Activated T-cell treated with anti-CD3 and anti-CD28 coated beads, Interleukin-2, amount 50 U/mL, for 72 hours (primary cell): ENCODE measurements around the gene CDK15. TPM values are rescaled to one million over a fixed set of nuclear protein-coding genes. Genes with fewer than 3 reads are reported as not detected.

Source experiments
- ATAC-seq, 2 donors: fragments of 150-1000 bp; cut with Tn5 transposase; replicated peaks in 1 of 2; 2 replicates each; pipeline ENCODE4 v1.10.0; 2021; ENCODE audit warnings: moderate library complexity in 2 of 2, mild to moderate bottlenecking in 1 of 2
- DNase-seq, 2 donors: peaks; one replicate each; pipeline ENCODE4 v3.0.0; 2021 to 2022; ENCODE audit warnings: mixed read lengths in 1 of 2
- H3K27ac Mint-ChIP-seq: one replicate; pipeline ENCODE4 v1.8.0; 2022; ENCODE audit warnings: mild to moderate bottlenecking, moderate library complexity, mixed read lengths
- H3K27me3 Mint-ChIP-seq: one replicate; pipeline ENCODE4 v1.8.0; 2022; ENCODE audit warnings: low read depth, mixed read lengths
- H3K36me3 Mint-ChIP-seq, 2 donors: one replicate each; pipeline ENCODE4 v1.8.0; 2022; ENCODE audit warnings: mixed read lengths in 2 of 2, mild to moderate bottlenecking in 1 of 2; ENCODE audit not compliant: insufficient read depth in 2 of 2
- H3K4me1 Mint-ChIP-seq: one replicate; pipeline ENCODE4 v1.8.0; 2022; ENCODE audit warnings: low read depth, mixed read lengths
- H3K4me3 Mint-ChIP-seq, 2 donors: one replicate each; pipeline ENCODE4 v1.8.0; 2022; ENCODE audit warnings: mild to moderate bottlenecking in 2 of 2, mixed read lengths in 2 of 2, moderate library complexity in 2 of 2
- H3K9me3 Mint-ChIP-seq, 2 donors: one replicate each; pipeline ENCODE4 v1.8.0; 2022; ENCODE audit warnings: mixed read lengths in 2 of 2
- total RNA-seq, 2 donors: library from RNA; stranded (reverse); gene quantifications; one replicate each; pipeline ENCODE4 v1.2.3, GENCODE V29; 2022

CDK15 gene
- total RNA-seq, 2 donors from 2014 or later, result not detected

DNA sequence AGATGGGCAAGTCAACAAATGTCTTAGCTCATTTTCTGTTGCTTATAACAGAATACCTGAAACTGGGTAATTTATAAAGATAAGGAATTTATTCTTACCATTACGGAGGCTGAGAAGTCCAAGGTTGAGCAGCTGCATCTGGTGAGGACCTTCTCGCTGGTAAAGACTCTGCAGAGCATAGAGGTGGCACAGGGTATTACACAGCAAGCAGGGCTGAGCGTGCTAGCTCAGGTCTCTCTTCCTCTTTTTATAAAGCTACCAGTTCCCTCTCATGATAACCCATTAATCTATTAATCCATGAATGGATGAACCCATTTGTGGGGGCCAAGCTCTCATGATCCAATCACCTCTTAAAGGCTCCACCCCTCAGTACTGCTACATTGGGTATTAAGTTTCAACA lies 109.1 kb downstream of the CDK15 start:
- H3K27ac Mint-ChIP-seq, result no peak overlapping the region
- H3K9me3 Mint-ChIP-seq, result no peaks in the 10 kb centered on the region
- H3K27me3 Mint-ChIP-seq, result no peaks in the 10 kb centered on the region
- no peaks in the 10 kb centered on the region for H3K36me3 Mint-ChIP-seq
- H3K4me1 Mint-ChIP-seq, result no peaks in the 10 kb centered on the region
- DNase-seq, result no peak
- ATAC-seq, result no peak
- no peak overlapping the region for H3K4me3 Mint-ChIP-seq

DNA sequence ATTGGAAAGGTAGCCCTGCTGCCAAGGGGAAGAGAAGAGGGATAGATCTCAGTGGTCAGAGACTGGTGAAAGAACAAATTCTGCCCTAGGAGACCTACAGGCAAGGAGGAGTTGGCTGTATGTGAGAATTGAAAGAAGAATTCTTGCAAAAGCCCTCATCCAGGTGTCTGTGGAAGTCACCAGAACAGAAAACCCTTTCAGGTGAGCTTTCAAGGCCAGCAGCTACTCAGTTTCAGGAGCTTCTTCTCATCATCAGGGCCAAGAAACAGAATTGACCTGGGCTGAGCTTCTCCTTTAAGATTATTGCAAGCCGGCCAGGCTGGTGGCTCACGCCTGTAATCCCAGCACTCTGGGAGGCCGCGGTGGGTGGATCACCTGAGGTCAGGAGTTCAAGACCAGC lies 110.2 kb downstream of the CDK15 start:
- DNase-seq (no peak), ATAC-seq (no peak)
- no peaks in the 10 kb centered on the region for H3K4me1 Mint-ChIP-seq
- H3K27ac Mint-ChIP-seq, result no peak overlapping the region
- no peaks in the 10 kb centered on the region for H3K27me3 Mint-ChIP-seq
- no peaks in the 10 kb centered on the region for H3K36me3 Mint-ChIP-seq
- no peaks in the 10 kb centered on the region for H3K9me3 Mint-ChIP-seq
- H3K4me3 Mint-ChIP-seq, result no peak overlapping the region

DNA sequence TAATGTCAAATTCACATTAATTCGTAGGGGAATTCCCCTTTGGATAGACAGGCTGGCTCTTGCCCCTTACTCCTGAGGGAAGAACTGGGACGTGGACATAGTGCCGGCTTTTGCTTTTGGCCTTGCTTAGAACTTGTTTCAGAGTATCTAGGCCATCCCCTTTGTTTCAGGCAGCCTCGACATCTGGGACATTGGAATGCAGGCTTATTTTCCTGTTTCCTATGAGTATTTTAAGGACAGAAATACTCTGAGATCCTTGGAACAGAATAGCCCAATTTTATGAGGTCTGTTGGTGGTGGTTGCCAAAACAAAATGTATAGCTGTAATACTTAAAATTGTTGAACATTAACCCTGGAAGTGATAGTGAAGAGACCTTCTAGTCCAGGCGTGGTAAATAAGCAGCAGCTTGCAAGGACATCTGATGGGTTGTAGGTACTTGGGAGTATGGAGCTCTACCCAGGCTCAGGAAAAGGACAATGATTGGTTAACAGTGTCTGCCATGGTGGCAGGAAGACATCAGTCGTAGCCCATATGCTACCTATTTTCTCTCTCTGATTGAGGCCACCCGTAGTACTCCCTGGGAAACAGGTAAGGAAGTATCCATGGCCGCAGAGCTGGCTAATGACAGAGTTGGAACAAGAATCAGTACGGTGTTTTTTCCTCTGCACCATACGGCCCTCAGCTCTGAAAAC lies 112.4 kb downstream of the CDK15 start:
- Mint-ChIP-seq H3K9me3 (peaks cover 0 to 3% of the 10 kb centered on the region in 2 donors), H3K27ac (no peak overlapping the region), H3K36me3 (no peaks in the 10 kb centered on the region), H3K4me1 (no peaks in the 10 kb centered on the region), H3K27me3 (no peaks in the 10 kb centered on the region), H3K4me3 (no peak overlapping the region)
- ATAC-seq (no peak), DNase-seq (no peak)

DNA sequence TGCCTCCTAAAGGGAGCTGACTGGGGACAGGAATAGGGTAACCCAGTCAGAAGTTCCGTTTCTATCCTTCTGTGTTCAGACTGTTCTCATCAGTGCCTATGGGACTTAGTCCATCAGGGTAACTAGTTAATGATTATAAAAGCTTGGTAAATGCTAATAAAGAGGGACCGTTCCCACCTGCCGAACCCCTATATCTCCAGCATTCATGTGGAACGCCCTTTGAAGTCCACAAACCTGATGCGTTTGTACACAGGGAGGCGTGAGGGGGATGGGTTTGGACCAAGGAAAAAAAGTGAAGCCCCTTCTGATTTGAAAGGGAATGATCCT lies 112.9 kb downstream of the CDK15 start:
- H3K27me3 Mint-ChIP-seq, result no peaks in the 10 kb centered on the region
- H3K36me3 Mint-ChIP-seq, result no peaks in the 10 kb centered on the region
- ATAC-seq (no peak), DNase-seq (no peak)
- no peaks in the 10 kb centered on the region for H3K4me1 Mint-ChIP-seq
- H3K9me3 Mint-ChIP-seq, result peaks cover 0 to 3% of the 10 kb centered on the region in 2 donors
- H3K4me3 Mint-ChIP-seq, result no peak overlapping the region
- no peak overlapping the region for H3K27ac Mint-ChIP-seq

DNA sequence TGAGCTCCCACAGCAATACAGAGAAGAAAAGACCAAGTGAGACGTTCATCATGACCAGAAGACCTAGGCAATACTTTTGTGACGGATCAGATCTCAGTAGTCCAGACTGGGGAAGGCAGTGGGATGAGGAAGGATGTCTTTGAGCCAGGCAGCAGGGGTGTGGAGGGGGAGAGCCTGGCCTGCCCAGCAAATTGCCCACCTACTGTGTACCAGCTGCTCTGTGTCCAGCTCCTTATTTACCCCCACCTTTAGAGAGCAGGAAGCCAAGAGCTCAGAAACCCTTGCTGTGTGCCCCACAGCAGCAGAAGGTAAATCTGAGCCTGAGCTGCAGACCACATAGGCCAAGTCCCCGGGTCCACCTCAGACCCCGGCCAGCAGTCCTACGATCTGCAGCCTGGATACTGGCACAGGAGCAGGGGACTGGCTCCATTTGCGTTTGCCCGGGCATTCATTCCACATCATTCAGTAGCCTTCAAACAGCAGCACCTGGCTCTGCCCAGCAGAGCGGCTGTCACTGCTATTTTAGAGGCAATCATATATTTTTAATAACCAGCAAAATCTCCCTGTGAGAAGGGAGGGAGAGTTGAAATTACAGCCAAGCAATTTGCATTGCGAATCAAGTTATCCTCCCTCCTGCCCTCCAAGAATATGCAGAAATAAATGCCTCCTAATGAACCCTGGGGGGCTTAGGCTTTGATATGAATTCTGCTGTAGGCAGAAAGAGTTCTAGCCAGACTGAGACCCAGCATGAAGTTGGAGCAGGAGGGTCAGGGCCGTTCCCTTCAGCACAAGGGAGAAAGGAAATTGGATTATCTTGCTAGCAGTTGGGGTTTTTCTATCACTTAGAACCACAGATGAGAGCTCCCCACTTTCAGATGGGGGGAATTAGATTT lies 117.3 kb downstream of the CDK15 start:
- Mint-ChIP-seq H3K9me3 (peaks cover 0 to 3% of the 10 kb centered on the region in 2 donors), H3K36me3 (no peaks in the 10 kb centered on the region), H3K4me3 (no peak overlapping the region), H3K27ac (no peak overlapping the region), H3K4me1 (no peaks in the 10 kb centered on the region), H3K27me3 (peaks cover under 1% of the 10 kb centered on the region)
- no peak for ATAC-seq
- DNase-seq, result no peak

DNA sequence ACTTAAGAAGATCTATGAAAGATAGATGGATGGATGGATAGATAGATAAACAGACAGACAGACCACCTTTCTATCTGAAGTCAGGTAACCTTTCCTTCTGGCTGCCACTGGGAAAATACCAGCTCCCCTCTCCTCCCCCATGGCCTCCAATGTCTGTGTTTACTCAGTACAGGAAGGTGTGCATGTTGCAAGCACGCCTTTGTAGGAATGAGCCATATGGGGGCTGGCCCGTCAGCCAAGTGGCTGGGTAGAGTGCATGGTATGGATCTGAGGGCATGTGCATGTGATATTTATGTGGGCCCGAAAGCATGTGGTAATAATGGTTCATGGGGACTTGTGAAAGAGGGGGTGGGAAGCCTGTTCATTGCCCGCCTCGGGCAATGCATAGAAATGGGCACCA lies 118.1 kb downstream of the CDK15 start:
- DNase-seq (no peak), ATAC-seq (no peak)
- no peak overlapping the region for H3K27ac Mint-ChIP-seq
- no peak overlapping the region for H3K4me3 Mint-ChIP-seq
- H3K4me1 Mint-ChIP-seq, result no peaks in the 10 kb centered on the region
- peaks cover 6% of the 10 kb centered on the region for H3K27me3 Mint-ChIP-seq
- H3K36me3 Mint-ChIP-seq, result no peaks in the 10 kb centered on the region
- peaks cover 0 to 3% of the 10 kb centered on the region in 2 donors for H3K9me3 Mint-ChIP-seq

DNA sequence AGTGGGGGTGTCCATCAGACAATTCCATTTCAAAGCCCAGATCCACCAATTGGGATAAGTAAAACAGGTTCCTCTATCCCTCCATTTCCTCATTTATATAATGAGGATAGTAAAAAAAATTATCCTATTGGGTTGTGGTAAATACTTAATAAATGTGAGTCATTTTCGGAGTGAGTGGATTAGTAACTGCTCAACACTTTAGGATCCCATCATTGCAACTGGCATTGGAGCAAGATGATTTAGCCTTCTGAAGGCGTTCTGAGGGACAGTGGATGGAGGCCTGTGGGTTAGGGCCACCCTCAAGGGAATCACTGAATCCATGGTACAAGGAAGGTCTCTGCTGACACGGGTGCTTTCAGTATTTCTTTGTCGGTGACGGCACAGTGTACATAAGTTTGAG lies 118.7 kb downstream of the CDK15 start:
- Mint-ChIP-seq H3K27ac (no peak overlapping the region), H3K36me3 (no peaks in the 10 kb centered on the region), H3K27me3 (peaks cover 6% of the 10 kb centered on the region), H3K9me3 (peaks cover 0 to 3% of the 10 kb centered on the region in 2 donors), H3K4me1 (no peaks in the 10 kb centered on the region), H3K4me3 (no peak overlapping the region)
- no peak for ATAC-seq
- no peak for DNase-seq

DNA sequence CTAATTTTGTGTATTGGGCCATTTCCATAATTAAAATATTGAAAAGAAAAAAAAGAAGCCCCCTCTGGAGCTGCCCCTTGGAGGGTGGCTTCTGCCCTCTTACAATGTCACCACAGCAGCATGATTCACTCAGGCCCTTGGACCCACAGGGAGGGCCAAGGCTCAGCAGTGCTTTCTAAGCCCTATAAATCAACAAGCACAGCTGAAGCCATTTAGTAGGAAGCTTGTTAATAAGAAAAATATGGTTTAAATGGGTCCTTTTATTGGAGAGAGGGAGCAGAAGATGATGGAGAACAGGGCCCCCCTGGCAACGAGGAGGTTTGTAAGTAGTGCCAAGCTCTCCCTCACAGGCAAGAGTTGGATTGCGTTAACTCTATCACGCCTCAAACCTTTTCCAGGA lies 119.7 kb downstream of the CDK15 start:
- Mint-ChIP-seq H3K36me3 (no peaks in the 10 kb centered on the region), H3K27me3 (peaks cover 12% of the 10 kb centered on the region), H3K4me1 (no peaks in the 10 kb centered on the region), H3K27ac (no peak overlapping the region), H3K4me3 (no peak overlapping the region), H3K9me3 (peaks cover 0 to 3% of the 10 kb centered on the region in 2 donors)
- ATAC-seq, result no peak
- DNase-seq, result no peak

DNA sequence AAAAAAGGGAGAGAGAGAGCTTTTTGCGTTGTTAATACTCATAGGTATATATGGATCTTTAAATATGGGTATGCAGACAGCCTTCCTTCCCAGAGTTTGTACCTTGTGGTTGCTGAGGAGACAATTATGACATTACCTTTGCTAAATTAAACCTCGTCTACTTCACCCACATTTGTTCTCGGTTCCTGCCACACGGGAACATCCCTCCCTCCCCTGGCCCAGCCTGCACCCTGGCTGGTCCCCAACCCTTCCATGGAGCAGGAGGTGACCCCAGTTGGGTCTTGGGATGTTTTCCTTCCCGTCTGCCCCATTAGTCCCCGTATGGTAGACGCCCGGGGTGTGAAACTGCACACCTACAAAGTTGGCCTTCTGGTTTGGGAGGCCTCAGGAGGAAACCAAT lies 122.0 kb downstream of the CDK15 start:
- DNase-seq (no peak), ATAC-seq (no peak)
- Mint-ChIP-seq H3K36me3 (no peaks in the 10 kb centered on the region), H3K27ac (no peak overlapping the region), H3K27me3 (peaks cover 12% of the 10 kb centered on the region), H3K9me3 (no peaks in the 10 kb centered on the region), H3K4me3 (no peak overlapping the region), H3K4me1 (no peaks in the 10 kb centered on the region)

DNA sequence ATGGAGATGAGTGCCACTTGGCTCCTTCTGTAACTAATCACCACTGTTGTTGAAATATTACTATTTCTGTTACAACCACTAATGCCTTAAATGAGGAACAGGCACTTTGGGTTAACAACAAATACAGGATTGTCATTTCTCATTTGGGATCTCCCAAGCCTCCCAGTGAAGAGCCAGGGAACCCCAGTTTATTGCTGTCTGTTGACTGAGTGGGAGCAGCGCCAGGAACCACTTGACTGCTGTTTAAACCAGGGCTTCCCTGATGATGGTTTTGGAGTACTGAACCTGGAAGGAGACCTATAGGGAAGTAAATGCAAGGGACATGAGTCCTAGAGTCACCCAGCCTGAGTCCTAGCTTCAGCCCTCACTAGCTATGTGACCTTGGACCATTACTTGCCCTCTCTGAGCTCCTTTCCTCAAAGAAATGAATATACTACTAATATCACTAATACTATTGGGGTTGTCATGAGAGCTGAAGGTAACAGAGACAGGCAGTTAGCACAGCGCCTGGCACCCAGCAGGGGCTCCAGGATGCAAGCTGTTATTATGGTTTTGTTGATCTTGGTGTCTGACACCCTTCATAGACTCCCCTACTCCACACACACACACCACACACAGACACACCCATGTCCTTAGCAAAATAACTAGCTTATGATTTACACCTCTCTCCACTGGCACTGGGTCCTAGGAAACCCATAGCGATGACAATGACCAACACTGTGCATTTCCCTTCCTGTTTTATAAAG lies 123.1 kb downstream of the CDK15 start:
- no peak overlapping the region for H3K27ac Mint-ChIP-seq
- DNase-seq, result no peak
- H3K36me3 Mint-ChIP-seq, result no peaks in the 10 kb centered on the region
- no peak overlapping the region for H3K4me3 Mint-ChIP-seq
- peaks cover 15% of the 10 kb centered on the region for H3K27me3 Mint-ChIP-seq
- ATAC-seq, result no peak
- no peaks in the 10 kb centered on the region for H3K4me1 Mint-ChIP-seq
- H3K9me3 Mint-ChIP-seq, result no peaks in the 10 kb centered on the region

DNA sequence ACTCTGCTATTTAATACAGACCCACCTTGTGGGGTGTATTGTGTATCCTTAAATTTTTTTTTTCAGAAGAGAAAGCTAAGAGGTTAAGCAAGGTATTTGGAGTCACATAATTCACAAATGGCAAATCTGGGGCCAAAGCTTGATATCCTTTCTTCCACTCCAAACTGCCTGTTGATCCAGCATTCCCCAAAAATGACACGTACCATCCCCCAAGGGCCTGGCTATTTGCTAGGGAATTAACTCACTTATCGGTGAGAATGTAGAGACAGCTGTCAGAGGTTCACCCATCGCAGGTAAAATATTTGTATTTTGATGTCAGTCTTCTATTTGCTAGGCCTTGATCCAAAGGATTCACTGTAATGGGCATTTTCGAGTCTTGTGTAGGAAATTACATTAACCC lies 123.7 kb downstream of the CDK15 start:
- no peak overlapping the region for H3K4me3 Mint-ChIP-seq
- no peaks in the 10 kb centered on the region for H3K4me1 Mint-ChIP-seq
- no peaks in the 10 kb centered on the region for H3K9me3 Mint-ChIP-seq
- DNase-seq, result no peak
- peaks cover 19% of the 10 kb centered on the region for H3K27me3 Mint-ChIP-seq
- no peak overlapping the region for H3K27ac Mint-ChIP-seq
- H3K36me3 Mint-ChIP-seq, result no peaks in the 10 kb centered on the region
- ATAC-seq, result no peak

DNA sequence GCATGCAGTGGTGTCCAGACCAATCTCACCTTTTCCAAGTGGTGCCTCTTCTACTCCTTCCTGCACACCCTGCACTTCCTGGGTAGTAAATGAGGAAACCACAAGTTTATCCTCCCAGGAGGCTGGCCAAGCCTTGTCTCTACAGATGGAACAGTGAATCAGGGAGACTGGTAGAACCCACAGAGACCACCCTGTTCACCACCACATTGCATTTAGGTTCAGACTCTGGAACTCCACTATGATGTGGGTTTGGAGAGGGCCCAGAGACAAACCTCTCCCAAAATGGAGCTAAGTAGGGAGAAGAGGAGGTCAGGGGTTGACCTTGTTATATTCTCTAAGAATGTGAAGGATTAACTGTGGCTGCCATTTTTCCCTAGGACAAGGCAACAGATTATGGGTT lies 124.5 kb downstream of the CDK15 start:
- Mint-ChIP-seq H3K4me3 (no peak overlapping the region), H3K4me1 (no peaks in the 10 kb centered on the region), H3K27me3 (peaks cover 25% of the 10 kb centered on the region), H3K9me3 (peaks cover 0 to 2% of the 10 kb centered on the region in 2 donors), H3K36me3 (no peaks in the 10 kb centered on the region), H3K27ac (no peak overlapping the region)
- ATAC-seq (no peak), DNase-seq (no peak)

DNA sequence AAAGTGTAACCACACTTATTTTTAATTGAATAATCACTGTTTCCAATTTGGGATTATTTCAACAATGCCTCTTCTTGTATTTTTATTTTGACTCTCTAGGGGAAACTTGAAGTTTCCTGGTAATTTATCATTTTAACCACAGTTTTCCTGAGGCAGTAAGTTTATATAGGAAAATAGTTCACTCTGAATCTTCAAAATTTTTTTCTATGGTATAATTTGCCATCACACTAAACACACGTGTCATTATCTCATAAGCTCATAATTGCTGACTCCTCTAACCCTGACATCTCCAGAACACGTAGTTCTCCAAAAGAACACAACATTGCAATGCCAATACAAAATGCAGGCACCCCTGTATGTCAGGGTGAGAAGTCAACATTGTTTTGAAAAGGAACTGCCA lies 125.1 kb downstream of the CDK15 start:
- ATAC-seq (no peak), DNase-seq (no peak)
- Mint-ChIP-seq H3K4me1 (no peaks in the 10 kb centered on the region), H3K36me3 (no peaks in the 10 kb centered on the region), H3K9me3 (peaks cover 0 to 2% of the 10 kb centered on the region in 2 donors), H3K27me3 (peaks cover 26% of the 10 kb centered on the region), H3K27ac (no peak overlapping the region), H3K4me3 (no peak overlapping the region)
